HL-60 (cell line): Measurements from ENCODE around the gene CACUL1.

ENCODE experiments used
- GABPA ChIP-seq: IDR thresholded peaks from 2 replicates; pipeline ENCODE4 v1.6.1; 2012; ENCODE audit warnings: low read depth
- POLR2AphosphoS5 ChIP-seq: IDR thresholded peaks from 2 replicates; pipeline ENCODE4 v1.6.1; 2012; ENCODE audit warnings: low read depth
- REST ChIP-seq: IDR thresholded peaks from 2 replicates; pipeline ENCODE4 v1.6.1; 2012; ENCODE audit warnings: low read depth; ENCODE audit not compliant: insufficient replicate concordance
- SPI1 ChIP-seq: IDR thresholded peaks from 2 replicates; pipeline ENCODE4 v1.6.1; 2012; ENCODE audit warnings: low read depth, mild to moderate bottlenecking, borderline replicate concordance
- TF ChIP-seq, protein P1 (sequence below): IDR thresholded peaks from one replicate; pipeline ENCODE4 v1.5.1; 2011; ENCODE audit warnings: low read length, control low read depth, inconsistent platforms; ENCODE audit not compliant: insufficient read depth

DNA sequence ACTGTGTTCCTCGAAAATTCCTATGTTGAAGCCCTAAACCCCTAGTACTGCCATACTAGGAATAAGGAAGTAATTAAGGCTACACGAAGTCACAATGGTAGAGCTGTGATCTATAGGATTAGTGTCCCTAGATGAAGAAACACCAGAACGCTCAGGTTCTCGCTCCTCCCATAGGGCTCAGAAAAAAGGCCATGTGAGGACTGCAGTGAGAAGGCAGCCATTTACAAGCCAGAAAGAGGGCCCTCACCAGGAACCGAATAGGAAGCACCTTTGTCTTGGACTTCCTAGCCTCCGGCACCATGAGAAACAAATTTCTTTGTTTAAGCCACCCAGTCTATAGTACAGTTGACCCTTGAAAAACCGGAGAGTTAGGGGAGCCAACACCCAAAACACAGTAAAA is 46.2 kb downstream of the CACUL1 start:
- TF ChIP-seq, protein P1, sequence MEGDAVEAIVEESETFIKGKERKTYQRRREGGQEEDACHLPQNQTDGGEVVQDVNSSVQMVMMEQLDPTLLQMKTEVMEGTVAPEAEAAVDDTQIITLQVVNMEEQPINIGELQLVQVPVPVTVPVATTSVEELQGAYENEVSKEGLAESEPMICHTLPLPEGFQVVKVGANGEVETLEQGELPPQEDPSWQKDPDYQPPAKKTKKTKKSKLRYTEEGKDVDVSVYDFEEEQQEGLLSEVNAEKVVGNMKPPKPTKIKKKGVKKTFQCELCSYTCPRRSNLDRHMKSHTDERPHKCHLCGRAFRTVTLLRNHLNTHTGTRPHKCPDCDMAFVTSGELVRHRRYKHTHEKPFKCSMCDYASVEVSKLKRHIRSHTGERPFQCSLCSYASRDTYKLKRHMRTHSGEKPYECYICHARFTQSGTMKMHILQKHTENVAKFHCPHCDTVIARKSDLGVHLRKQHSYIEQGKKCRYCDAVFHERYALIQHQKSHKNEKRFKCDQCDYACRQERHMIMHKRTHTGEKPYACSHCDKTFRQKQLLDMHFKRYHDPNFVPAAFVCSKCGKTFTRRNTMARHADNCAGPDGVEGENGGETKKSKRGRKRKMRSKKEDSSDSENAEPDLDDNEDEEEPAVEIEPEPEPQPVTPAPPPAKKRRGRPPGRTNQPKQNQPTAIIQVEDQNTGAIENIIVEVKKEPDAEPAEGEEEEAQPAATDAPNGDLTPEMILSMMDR: no peak
- no peak for TF ChIP-seq REST
- TF ChIP-seq POLR2AphosphoS5: no peak
- TF ChIP-seq GABPA: no peak
- no peak for TF ChIP-seq SPI1
